ENCODE data around the gene SNX17. TPM values are rescaled to one million over a fixed set of nuclear protein-coding genes. Genes with fewer than 3 reads are reported as not detected.
"Not testable (repeated sequence)": the region's sequence is repeated elsewhere in the genome, so short reads cannot be mapped to it uniquely, and the experiment has no call there.

Gene SNX17
- 80.9 and 88.7 TPM in 2 replicates for total RNA-seq (2014; rRNA removed; shearing (Covaris generic))
- 94.1 and 94.6 TPM in 2 replicates for polyA plus RNA-seq (2014; cell fraction: nucleus; rRNA removed)

GRCh38 chr2:27370026-27370815 is at the start of gene SNX17, which contains the start of gene EIF2B4:
Gene SNX17 (plus strand): TSS chr2:27370616. CDS start chr2:27370744, 128 bp downstream.
Gene EIF2B4 (minus strand): TSS chr2:27370338. CDS start chr2:27370314, 24 bp downstream.
- DNase-seq (ENCODE audit: extremely low read depth, low read depth), result peak; percentile 99

DNA sequence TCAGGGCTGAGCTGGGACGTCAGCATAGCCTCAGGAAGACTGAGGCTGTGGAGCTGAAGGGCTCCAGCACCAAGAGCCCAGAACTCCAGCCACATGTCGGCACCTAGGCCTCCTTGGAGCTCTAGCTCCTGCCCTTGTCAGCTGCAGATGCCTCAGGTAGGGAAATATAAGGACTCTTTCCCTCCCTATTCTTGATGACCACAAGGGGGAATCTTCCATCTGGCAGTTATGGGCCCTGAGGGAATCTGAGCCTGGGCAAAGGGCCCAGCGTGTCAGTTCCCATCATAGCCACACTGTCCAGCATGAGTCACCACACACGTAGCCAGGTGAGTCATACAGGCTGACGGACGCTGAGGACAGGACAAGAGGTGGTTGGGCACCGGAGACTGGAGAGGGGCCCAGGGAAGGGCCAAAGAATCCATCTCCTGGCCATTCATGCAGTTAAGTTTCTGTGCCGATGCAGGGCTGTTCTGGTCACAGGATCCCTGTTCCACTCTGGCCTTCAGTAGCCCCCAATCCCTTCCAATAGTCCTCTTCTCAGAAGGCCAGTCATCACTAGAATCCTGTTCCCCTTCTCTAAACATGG is 49.4 kb upstream of the SNX17 start:
- DNase-seq (ENCODE audit: extremely low read depth, low read depth), result peak; percentile 96

- no peak for DNase-seq (ENCODE audit: extremely low read depth, low read depth)
Measured at GRCh38 chr2:27322301-27322765, 48.1 kb upstream of the SNX17 start.

DNA sequence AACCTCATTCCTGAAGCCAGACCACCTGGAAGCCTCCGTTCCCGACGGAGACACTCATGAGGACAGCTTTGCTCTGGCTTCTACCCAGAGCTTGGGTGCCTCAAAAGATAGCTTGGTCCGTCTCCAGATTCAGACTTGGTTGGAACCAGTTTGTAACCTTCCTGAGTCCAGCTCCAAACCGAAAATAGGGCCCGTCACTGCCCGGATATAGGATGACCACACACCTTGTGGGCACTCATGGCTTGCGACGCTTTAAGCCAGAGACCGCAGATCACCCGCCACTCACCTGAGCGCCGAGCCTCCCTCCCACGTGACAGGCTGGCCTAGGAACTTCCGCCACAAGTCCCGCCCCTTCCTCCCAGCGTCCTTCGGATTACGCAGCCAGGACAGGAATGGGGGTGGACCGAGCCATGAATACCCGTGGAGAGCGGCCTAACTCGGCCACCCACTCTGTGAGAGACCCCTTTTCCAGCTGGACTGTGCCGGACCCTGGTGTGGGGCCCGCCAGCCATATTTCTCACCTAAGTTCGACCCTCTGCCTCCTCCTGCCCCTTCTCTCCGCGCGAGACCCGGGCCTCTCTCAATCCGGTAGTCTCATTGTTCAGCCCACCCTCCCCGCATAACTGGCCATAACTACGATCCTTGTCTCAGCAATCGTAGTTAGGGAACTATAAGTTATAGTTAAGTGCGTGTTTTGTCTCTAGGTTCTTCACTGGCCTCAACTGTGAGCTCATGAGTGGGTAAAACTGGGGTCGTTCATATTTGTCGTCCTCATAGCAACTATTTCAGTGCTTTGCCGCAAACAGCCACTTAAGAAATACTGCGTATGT is 47.4 kb upstream of the SNX17 start, which contains the start of gene MPV17:
MPV17 (minus strand) TSS at position 332 of the 830 bp plus-strand sequence. CDS start 580 bp downstream, outside the sequence.
- peak; percentile 87 for DNase-seq (ENCODE audit: extremely low read depth, low read depth)

GRCh38 chr2:27323596-27324285 is 46.7 kb upstream of the SNX17 start:
- DNase-seq (ENCODE audit: extremely low read depth, low read depth), result no peak

DNA sequence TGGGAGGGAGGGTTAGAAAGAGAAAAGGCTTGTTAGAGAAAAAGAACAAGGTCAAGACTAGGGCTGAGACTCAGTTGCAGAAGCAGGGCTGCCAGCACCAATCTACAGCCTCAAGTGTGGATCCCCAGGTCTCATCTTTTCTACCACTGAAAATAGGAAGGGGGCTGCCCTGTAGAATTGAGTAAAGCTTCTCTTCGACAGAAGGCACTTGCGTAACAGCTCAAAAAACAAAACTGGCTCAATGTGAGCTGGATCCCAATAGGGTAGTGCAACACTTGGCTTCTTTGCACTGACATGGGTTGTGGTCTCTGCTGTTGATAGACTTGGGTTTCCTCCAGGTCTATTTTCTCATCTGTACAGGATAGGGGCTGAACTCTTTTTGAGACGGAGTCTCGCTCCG is 45.7 kb upstream of the SNX17 start:
- DNase-seq (ENCODE audit: extremely low read depth, low read depth), result no peak

DNA sequence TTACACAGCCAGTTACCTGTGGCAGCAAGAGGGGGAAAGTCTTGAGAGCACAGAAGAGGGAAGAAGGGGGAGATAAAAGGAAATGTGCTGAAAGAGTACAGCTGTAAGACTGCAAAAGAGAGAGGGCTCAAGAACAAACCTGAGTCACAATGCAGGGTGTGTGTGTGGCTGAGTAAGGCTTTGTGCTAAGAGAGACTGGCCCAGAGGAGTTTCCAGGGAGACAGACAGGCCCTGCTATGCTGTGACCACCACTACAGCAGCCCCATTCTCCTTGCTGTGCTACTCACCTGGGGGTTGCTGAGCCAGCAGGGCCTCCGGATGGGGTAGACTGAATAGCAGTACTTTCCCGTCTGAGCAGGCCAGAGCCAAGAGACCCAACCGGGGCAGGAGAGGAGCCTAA is 35.1 kb upstream of the SNX17 start:
- DNase-seq (ENCODE audit: extremely low read depth, low read depth), result no peak

DNA sequence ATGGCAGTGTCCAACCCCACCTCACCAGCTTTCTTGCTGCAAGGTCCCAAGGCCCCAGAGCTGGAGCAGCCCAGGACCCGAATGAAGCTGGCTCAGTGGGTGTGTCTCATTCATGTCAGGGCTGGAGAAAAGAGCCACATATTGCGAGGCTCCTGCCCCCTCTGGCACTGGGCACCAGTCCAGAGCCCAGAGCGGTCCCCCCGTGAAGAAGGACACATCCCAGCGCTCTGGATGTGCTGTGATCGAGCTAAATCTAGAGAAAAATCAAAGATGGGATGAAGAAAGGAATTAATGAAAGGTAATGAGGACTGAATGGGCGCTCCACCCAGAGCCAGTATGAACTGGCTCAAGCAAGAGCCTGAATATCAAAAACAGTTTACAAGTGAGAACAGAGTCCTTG is 34.2 kb upstream of the SNX17 start:
- DNase-seq (ENCODE audit: extremely low read depth, low read depth), result no peak

- DNase-seq (ENCODE audit: extremely low read depth, low read depth), result no peak
Measured at GRCh38 chr2:27347641-27348040, 22.8 kb upstream of the SNX17 start.

DNA sequence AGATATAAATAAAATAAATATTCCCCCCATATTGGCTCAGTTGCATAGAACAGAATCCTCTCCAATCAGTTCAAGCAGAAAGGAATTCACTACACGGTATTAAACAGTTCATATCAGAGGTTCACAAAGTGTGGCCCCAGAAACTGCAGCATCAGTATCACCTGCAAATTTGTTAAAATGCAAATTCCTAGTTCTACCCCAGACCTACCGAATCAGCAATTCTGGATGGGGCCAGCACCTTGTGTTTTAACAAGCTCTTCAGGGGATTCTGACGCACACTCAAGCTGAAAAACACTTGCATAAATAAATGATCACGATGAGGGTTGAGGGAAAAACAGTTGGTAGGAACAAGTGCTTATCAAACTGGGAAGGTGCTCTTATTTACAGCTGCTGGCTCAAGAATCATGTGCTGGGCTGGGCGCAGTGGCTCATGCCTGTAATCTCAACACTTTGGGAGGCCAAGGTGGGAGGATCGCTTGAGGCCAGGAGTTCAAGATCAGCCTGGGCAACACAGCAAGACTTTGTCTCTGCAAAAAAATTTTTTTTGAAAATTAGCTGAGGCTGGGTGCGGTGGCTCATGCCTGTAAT is 20.2 kb upstream of the SNX17 start:
- no peak for DNase-seq (ENCODE audit: extremely low read depth, low read depth)

- no peak for DNase-seq (ENCODE audit: extremely low read depth, low read depth)
Measured at GRCh38 chr2:27351802-27352598, 18.4 kb upstream of the SNX17 start.

GRCh38 chr2:27353386-27353761 is 17.0 kb upstream of the SNX17 start:
- not testable (repeated sequence) for DNase-seq (ENCODE audit: extremely low read depth, low read depth)

GRCh38 chr2:27353762-27354596 is 16.4 kb upstream of the SNX17 start:
- no peak for DNase-seq (ENCODE audit: extremely low read depth, low read depth)

DNA sequence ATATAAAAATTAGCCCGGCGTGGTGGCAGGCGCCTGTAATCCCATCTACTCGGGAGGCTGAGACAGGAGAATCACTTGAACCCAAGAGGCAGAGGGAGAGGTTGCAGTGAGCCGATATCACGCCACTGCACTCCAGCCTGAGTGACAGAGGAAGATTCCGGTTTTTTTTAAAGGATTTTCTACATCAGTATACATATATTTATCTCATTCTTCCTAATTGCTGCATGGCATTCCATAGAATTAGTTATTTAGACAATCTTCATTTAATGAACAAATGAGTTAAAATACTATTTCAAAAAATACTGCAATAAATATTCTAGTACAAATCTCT is 15.9 kb upstream of the SNX17 start:
- DNase-seq (ENCODE audit: extremely low read depth, low read depth), result no peak

DNA sequence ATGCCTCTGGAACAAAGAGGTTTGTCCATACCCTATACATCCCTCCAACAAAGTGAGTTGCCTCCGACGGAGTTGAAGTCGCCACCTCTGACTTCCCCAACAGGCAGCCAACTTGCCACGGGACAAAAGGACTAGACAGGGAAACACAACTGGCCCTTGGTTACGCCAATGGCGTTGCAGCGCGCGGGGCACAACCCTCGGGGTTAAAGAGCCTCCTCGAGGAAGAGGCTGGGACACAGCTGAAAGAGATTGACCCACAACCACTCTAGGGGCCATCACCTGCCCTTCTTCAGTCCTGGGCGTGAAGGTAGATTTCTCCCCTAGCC is 14.4 kb upstream of the SNX17 start:
- DNase-seq (ENCODE audit: extremely low read depth, low read depth), result peak; percentile 26

DNA sequence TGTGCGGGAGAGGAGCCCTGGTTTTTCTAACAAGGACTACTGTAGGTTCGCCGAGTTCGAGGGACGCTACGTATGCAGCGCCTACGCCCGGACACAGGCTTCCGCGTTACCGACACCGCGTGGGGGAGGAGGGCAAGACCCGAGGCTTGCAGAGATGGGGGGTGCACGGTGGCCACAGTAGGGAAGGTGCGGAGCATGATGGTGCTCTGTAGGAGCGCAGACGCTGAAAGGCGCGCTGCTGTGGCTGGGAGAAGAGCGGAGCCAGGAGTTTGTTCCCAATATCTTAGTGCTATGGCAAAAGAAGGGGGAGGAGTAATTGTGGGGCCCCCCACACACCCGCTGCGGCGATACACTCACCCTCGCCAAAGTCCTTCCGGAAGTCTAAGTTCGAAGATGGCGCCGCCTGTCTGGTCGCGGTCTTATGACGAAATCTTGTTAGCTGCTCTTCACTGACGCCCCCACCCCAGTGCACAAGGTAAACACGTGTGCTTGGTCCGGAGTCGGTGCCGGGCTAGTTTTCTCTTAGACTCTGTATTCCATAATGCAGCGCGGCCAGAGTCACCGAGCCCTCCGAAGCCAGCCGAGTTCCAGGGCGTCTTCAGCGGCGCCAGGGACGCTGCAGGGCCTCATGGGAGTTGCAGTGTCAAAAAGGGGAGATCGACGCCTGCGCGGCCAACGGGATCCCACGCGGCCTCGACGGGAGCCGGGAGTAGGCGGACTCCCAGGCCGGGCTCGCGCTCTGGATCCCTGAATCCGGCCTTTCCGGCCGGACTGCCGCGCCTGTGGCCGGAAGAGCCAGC is 13.8 kb upstream of the SNX17 start, which contains the start of gene GTF3C2:
GTF3C2 (minus strand) TSS at position 383 of the 800 bp plus-strand sequence. CDS start 13,210 bp downstream, outside the sequence.
- peak; percentile 97 for DNase-seq (ENCODE audit: extremely low read depth, low read depth)

DNA sequence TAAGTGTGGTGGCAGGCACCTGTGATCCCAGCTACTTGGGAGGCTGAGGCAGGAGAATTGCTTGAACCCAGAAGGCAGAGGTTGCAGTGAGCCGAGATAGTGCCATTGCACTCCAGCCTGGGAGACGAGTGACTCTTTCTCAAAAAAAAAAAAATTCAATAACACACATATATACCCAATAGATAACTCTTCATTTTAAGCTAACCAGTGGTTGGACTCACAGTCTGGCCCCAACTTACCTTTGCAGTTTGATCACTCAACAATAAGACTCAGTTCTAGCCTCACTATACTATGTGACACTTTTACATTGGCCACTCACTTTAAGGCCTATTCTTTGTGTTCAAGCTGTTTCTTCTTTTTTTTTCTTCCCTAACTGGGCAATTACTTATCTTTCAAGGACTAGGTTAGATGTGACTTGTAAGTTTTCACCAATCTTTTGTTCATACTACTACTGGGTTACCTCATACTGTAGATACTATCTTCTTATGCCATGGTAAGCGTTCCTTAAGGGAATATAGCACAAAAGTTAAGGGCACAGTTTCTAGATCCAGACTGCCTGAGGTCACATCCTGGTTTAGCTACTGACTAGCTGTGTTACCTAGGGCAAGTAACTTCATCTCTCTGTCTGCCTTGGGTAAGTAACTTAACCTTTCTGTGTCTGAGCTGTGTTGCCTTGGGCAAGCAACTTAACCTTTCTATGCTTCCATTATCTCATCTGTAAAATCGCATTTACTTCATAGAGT is 7.6 kb upstream of the SNX17 start:
- DNase-seq (ENCODE audit: extremely low read depth, low read depth), result no peak
